ENCODE data around the gene DCST2.

DNA sequence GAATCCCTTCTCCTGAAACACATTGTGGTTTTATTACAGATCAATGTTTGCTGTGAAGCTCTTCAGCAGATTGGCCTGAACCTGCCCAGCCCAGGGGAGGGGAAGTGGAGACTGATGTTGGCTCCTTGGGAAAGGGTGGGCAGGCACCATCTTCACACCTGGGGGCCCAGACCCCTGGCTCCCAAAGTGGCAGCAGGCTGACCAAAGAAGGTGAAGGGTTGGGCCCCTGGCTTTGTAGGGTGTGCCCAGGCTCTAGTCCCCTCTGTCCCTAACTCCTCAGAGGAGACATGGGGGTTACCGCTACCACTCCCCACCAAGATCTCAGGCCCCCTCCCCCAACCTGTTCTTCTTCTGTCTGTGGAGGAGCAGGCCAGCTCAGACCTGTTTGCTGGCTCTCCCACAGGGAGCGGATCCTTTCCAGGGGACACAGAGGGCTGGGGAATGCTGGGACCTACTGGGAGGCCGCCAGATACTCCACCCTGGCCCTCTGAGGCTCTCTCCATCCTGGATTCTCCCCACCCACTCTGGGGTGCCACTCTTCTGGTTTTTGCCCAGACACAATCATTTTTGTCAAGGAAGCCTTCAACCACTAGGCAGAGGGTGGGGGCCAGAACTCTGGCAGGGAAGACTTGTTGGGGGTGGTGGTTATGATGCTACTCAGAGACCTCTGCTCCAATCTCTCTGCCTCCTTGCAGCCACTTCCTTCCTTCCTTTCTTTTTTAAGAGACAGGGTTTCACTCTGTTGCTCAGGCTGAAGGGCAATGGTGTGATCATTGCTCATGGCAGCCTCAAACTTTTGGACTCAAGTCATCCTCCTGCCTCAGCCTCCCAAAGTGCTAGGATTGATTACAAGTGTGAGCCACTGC is 40.0 kb upstream of the DCST2 start:
- TF ChIP-seq, protein P1, sequence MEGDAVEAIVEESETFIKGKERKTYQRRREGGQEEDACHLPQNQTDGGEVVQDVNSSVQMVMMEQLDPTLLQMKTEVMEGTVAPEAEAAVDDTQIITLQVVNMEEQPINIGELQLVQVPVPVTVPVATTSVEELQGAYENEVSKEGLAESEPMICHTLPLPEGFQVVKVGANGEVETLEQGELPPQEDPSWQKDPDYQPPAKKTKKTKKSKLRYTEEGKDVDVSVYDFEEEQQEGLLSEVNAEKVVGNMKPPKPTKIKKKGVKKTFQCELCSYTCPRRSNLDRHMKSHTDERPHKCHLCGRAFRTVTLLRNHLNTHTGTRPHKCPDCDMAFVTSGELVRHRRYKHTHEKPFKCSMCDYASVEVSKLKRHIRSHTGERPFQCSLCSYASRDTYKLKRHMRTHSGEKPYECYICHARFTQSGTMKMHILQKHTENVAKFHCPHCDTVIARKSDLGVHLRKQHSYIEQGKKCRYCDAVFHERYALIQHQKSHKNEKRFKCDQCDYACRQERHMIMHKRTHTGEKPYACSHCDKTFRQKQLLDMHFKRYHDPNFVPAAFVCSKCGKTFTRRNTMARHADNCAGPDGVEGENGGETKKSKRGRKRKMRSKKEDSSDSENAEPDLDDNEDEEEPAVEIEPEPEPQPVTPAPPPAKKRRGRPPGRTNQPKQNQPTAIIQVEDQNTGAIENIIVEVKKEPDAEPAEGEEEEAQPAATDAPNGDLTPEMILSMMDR (IDR thresholded peaks at IDR 0.05) = no peak
- TF ChIP-seq POLR2A (IDR thresholded peaks at IDR 0.05) = no peak
